ENCODE data around the gene DCAF4.

GRCh38 chr14:72924337-72924736, 1.9 kb upstream of the DCAF4 start:
- TF ChIP-seq CTCF (IDR thresholded peaks at IDR 0.05) (no peak), POLR2AphosphoS5 (IDR thresholded peaks at IDR 0.05) (no peak), POLR2A (IDR thresholded peaks at IDR 0.05) (no peak), EP300 (IDR thresholded peaks at IDR 0.05; ENCODE audit: low read depth) (no peak)
